ENCODE measurements around the gene THSD7B.

DNA sequence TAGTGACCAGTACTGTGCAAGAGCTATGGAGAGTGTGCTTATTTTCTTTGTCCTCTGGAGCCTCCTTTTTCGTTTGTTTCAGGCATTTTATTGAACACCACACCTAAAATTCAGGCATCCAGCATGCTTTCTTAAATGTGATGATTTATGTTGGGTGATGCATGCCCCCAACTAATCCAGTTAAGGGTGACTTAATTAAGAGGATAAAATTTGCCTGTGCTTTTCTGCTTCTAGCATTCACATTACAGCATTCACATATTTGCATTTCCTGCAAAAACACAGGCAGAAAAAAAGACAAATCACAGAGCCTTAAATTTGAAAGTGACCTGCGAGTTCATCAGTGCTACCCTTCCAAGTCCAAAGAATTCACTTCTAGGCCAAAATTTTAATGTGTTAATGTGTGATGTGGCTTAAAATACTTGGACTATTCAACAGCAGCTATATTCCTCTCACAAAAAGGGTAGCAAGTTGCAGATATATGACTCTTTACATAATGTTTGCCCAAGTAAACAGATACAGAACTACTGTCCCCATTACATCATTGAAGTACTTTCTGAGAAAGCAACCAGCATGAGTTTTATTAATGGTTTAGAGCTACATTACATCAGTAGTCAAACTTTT lies 286.5 kb downstream of the THSD7B start:
- TF ChIP-seq, protein P1, sequence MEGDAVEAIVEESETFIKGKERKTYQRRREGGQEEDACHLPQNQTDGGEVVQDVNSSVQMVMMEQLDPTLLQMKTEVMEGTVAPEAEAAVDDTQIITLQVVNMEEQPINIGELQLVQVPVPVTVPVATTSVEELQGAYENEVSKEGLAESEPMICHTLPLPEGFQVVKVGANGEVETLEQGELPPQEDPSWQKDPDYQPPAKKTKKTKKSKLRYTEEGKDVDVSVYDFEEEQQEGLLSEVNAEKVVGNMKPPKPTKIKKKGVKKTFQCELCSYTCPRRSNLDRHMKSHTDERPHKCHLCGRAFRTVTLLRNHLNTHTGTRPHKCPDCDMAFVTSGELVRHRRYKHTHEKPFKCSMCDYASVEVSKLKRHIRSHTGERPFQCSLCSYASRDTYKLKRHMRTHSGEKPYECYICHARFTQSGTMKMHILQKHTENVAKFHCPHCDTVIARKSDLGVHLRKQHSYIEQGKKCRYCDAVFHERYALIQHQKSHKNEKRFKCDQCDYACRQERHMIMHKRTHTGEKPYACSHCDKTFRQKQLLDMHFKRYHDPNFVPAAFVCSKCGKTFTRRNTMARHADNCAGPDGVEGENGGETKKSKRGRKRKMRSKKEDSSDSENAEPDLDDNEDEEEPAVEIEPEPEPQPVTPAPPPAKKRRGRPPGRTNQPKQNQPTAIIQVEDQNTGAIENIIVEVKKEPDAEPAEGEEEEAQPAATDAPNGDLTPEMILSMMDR (IDR thresholded peaks at IDR 0.05; ENCODE audit: low read length), result no peak
- TF ChIP-seq EZH2 (IDR thresholded peaks at IDR 0.05; ENCODE audit: borderline replicate concordance, low read length), result no peak
